SK-N-SH treated with all-trans-retinoic acid at 6 μM for 48 hours (cell line): ENCODE measurements around the gene PAQR5.

Experiments used
- ATAC-seq: fragments of 200-7000 bp; cut with Tn5 transposase; 3 replicates; pipeline ENCODE4 v1.9.1; 2020; ENCODE audit warnings: mild to moderate bottlenecking, moderate library complexity
- ARNTL ChIP-seq: fragments of 450-650 bp; formaldehyde crosslinking; IDR thresholded peaks from 2 replicates; pipeline ENCODE4 v1.5.0; 2020; ENCODE audit warnings: low read depth, mild to moderate bottlenecking, moderate library complexity, borderline replicate concordance
- BACH2 ChIP-seq: fragments of 250-450 bp; sonication (Bioruptor Pico); IDR thresholded peaks from 2 replicates; pipeline ENCODE4 v1.9.0; 2021; ENCODE audit warnings: mild to moderate bottlenecking, borderline replicate concordance
- CSDC2 ChIP-seq: fragments of 250-450 bp; sonication (Bioruptor Pico); IDR thresholded peaks from 2 replicates; pipeline ENCODE4 v1.5.0; 2020; ENCODE audit warnings: mild to moderate bottlenecking, moderate library complexity
- ESRRG ChIP-seq: fragments of 250-450 bp; sonication (Bioruptor Pico); IDR thresholded peaks from 2 replicates; pipeline ENCODE4 v1.6.1; 2021; ENCODE audit warnings: mild to moderate bottlenecking
- ISL1 ChIP-seq: fragments of 250-450 bp; sonication (Bioruptor Pico); IDR thresholded peaks from 2 replicates; pipeline ENCODE4 v2.1.2; 2022; ENCODE audit warnings: mild to moderate bottlenecking, moderate library complexity
- OSR1 ChIP-seq: fragments of 250-450 bp; sonication (Bioruptor Pico); IDR thresholded peaks from 2 replicates; pipeline ENCODE4 v1.8.0; 2022; ENCODE audit warnings: moderate library complexity, mild to moderate bottlenecking, inconsistent platforms
- PPARA ChIP-seq: fragments of 250-450 bp; sonication (Bioruptor Pico); IDR thresholded peaks from 2 replicates; pipeline ENCODE4 v1.5.0; 2020; ENCODE audit warnings: mild to moderate bottlenecking, borderline replicate concordance
- ZC3H10 ChIP-seq: fragments of 250-450 bp; sonication (Bioruptor Pico); IDR thresholded peaks from 2 replicates; pipeline ENCODE4 v1.5.1; 2021; ENCODE audit warnings: mild to moderate bottlenecking, moderate library complexity
- ZFP3 ChIP-seq: fragments of 250-450 bp; sonication (Bioruptor Pico); IDR thresholded peaks from 2 replicates; pipeline ENCODE4 v1.5.0; 2020; ENCODE audit warnings: mild to moderate bottlenecking, moderate library complexity
- ZFP30 ChIP-seq: fragments of 450-650 bp; formaldehyde crosslinking; IDR thresholded peaks from 2 replicates; pipeline ENCODE4 v1.5.0; 2022; ENCODE audit warnings: mild to moderate bottlenecking, moderate library complexity
- ZNF565 ChIP-seq: fragments of 450-650 bp; formaldehyde crosslinking; conservative IDR thresholded peaks from 2 replicates; pipeline ENCODE4 v1.5.0; 2020; ENCODE audit warnings: low read depth, mild to moderate bottlenecking, moderate library complexity
- ZNF70 ChIP-seq: fragments of 450-650 bp; formaldehyde crosslinking; IDR thresholded peaks from 2 replicates; pipeline ENCODE4 v1.5.0; 2020; ENCODE audit warnings: mild to moderate bottlenecking, moderate library complexity
- ZNF8 ChIP-seq: fragments of 450-650 bp; formaldehyde crosslinking; IDR thresholded peaks from 2 replicates; pipeline ENCODE4 v1.5.0; 2020; ENCODE audit warnings: mild to moderate bottlenecking, moderate library complexity
- TF ChIP-seq, protein P1 (sequence below): fragments of 250-450 bp; sonication (Bioruptor Pico); IDR thresholded peaks from 2 replicates; pipeline ENCODE4 v1.5.1; 2020; ENCODE audit warnings: low read depth, mild to moderate bottlenecking, moderate library complexity
- TF ChIP-seq, protein P2 (sequence below): fragments of 250-450 bp; sonication (Bioruptor Pico); IDR thresholded peaks from 2 replicates; pipeline ENCODE4 v1.8.0; 2021; ENCODE audit warnings: low read depth, mild to moderate bottlenecking, moderate library complexity, borderline replicate concordance
- TF ChIP-seq, protein P3 (sequence below): fragments of 250-450 bp; sonication (Bioruptor Pico); IDR thresholded peaks from 2 replicates; pipeline ENCODE4 v1.8.0; 2020; ENCODE audit warnings: mild to moderate bottlenecking, moderate library complexity, borderline replicate concordance
- TF ChIP-seq, protein P4 (sequence below): fragments of 250-450 bp; sonication (Bioruptor Pico); IDR thresholded peaks from 2 replicates; pipeline ENCODE4 v1.5.0; 2020; ENCODE audit warnings: mild to moderate bottlenecking, moderate library complexity

Gene PAQR5

DNA sequence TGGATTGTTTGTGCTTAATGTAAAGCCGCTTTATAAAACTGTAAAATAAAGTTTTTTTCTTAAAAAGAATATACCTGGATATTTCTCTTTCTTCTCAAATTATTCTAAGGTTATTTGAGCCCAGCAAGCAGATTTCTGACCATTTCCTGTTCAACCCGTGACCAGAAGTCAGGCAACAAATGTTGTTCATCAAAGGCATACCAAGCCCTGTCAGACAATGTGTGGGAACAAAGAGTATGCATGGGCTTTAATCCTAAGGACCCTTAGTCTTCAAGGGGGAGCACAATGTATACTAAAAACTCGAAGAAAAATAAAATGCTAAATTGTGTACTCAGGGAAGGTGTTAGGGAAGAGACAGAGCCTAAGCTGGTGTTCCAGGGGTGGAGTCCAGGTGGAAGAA lies 26.6 kb upstream of the PAQR5 start:
- ATAC-seq = no peak

DNA sequence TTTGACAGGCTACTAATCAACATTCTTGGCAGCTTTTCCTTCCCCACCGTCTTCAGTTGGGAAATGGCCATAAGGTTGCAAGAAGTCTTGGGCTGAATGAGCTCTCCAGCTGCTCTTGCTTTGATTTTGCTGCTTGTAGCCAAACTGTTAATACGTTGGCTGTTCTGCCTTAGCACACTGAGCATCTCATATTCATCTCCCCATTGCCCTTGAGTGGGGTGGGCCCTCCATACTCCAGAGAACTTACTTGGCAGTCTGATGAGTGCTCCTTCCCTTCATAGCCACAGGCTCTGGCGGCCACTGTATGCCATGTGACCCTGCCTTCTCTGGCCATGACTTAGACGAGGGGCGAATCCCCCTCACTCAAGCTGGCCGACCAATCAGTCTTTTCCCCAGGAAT lies 25.8 kb upstream of the PAQR5 start:
- TF ChIP-seq ZNF565 (no peak), ZNF8 (CRISPR knock-in tag) (no peak), ESRRG (no peak), BACH2 (CRISPR knock-in tag) (no peak)
- TF ChIP-seq, protein P1, sequence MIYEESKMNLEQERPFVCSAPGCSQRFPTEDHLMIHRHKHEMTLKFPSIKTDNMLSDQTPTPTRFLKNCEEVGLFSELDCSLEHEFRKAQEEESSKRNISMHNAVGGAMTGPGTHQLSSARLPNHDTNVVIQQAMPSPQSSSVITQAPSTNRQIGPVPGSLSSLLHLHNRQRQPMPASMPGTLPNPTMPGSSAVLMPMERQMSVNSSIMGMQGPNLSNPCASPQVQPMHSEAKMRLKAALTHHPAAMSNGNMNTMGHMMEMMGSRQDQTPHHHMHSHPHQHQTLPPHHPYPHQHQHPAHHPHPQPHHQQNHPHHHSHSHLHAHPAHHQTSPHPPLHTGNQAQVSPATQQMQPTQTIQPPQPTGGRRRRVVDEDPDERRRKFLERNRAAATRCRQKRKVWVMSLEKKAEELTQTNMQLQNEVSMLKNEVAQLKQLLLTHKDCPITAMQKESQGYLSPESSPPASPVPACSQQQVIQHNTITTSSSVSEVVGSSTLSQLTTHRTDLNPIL (CRISPR knock-in tag) = no peak
- TF ChIP-seq, protein P2, sequence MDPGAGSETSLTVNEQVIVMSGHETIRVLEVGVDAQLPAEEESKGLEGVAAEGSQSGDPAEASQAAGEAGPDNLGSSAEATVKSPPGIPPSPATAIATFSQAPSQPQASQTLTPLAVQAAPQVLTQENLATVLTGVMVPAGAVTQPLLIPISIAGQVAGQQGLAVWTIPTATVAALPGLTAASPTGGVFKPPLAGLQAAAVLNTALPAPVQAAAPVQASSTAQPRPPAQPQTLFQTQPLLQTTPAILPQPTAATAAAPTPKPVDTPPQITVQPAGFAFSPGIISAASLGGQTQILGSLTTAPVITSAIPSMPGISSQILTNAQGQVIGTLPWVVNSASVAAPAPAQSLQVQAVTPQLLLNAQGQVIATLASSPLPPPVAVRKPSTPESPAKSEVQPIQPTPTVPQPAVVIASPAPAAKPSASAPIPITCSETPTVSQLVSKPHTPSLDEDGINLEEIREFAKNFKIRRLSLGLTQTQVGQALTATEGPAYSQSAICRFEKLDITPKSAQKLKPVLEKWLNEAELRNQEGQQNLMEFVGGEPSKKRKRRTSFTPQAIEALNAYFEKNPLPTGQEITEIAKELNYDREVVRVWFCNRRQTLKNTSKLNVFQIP (CRISPR knock-in tag) = no peak
- TF ChIP-seq, all 23 proteins: peak for 0
- no peak for ATAC-seq

More for the DNA sequence above, 26.6 kb upstream of the PAQR5 start:
- no peak for TF ChIP-seq ZFP30
- TF ChIP-seq, protein P3, sequence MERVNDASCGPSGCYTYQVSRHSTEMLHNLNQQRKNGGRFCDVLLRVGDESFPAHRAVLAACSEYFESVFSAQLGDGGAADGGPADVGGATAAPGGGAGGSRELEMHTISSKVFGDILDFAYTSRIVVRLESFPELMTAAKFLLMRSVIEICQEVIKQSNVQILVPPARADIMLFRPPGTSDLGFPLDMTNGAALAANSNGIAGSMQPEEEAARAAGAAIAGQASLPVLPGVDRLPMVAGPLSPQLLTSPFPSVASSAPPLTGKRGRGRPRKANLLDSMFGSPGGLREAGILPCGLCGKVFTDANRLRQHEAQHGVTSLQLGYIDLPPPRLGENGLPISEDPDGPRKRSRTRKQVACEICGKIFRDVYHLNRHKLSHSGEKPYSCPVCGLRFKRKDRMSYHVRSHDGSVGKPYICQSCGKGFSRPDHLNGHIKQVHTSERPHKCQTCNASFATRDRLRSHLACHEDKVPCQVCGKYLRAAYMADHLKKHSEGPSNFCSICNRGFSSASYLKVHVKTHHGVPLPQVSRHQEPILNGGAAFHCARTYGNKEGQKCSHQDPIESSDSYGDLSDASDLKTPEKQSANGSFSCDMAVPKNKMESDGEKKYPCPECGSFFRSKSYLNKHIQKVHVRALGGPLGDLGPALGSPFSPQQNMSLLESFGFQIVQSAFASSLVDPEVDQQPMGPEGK = no peak
- no peak for TF ChIP-seq CSDC2 (CRISPR knock-in tag)
- no peak for TF ChIP-seq OSR1 (CRISPR knock-in tag)
- no peak for TF ChIP-seq ZFP3 (CRISPR knock-in tag)
- TF ChIP-seq ESRRG = no peak
- TF ChIP-seq ISL1 (CRISPR knock-in tag) = no peak
- TF ChIP-seq ZNF70 = no peak
- TF ChIP-seq, protein P1 (CRISPR knock-in tag) = no peak
- TF ChIP-seq, protein P4, sequence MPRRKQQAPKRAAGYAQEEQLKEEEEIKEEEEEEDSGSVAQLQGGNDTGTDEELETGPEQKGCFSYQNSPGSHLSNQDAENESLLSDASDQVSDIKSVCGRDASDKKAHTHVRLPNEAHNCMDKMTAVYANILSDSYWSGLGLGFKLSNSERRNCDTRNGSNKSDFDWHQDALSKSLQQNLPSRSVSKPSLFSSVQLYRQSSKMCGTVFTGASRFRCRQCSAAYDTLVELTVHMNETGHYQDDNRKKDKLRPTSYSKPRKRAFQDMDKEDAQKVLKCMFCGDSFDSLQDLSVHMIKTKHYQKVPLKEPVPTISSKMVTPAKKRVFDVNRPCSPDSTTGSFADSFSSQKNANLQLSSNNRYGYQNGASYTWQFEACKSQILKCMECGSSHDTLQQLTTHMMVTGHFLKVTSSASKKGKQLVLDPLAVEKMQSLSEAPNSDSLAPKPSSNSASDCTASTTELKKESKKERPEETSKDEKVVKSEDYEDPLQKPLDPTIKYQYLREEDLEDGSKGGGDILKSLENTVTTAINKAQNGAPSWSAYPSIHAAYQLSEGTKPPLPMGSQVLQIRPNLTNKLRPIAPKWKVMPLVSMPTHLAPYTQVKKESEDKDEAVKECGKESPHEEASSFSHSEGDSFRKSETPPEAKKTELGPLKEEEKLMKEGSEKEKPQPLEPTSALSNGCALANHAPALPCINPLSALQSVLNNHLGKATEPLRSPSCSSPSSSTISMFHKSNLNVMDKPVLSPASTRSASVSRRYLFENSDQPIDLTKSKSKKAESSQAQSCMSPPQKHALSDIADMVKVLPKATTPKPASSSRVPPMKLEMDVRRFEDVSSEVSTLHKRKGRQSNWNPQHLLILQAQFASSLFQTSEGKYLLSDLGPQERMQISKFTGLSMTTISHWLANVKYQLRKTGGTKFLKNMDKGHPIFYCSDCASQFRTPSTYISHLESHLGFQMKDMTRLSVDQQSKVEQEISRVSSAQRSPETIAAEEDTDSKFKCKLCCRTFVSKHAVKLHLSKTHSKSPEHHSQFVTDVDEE (CRISPR knock-in tag) = no peak
- TF ChIP-seq, protein P2 (CRISPR knock-in tag) = no peak
- no peak for TF ChIP-seq ZNF8 (CRISPR knock-in tag)
- no peak for TF ChIP-seq ZC3H10 (CRISPR knock-in tag)

DNA sequence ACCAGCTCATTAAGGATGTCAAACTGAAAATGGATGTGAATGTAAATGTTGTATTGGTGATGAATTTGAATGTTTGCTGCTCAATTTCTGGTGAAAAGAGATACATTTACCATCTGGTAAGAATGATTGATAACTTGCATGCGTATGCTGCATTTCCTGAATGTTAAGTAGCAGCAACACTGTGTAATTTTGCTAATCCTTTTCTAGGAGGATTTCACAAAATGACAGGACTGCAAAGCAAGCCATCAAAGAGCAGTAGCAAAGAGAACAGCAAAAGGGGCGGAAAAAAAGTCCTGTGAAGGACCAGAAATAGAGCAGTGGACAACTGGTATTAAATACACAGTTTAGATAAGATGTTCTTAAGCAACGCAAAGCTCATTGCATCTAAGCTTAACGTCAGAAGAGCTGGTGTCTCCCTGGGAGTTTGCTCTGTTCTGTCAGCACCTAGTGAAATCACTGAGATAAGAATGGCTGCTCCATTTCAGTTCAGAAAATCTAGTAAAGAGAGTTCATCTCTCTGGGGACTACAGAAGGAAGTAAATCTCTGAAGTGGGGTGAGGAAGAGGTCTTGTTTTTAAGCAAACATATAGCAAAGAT lies 23.5 kb upstream of the PAQR5 start:
- ATAC-seq = no peak
- TF ChIP-seq, protein P2 (CRISPR knock-in tag) = no peak
- TF ChIP-seq ZC3H10 (CRISPR knock-in tag) = no peak
- no peak for TF ChIP-seq ZNF8 (CRISPR knock-in tag)
- no peak for TF ChIP-seq ESRRG
- TF ChIP-seq ARNTL (CRISPR knock-in tag) = no peak
- TF ChIP-seq, protein P3 = no peak
- TF ChIP-seq, protein P4 (CRISPR knock-in tag) = no peak
- no peak for TF ChIP-seq PPARA (CRISPR knock-in tag)
- no peak for TF ChIP-seq ISL1 (CRISPR knock-in tag)
